Tibial nerve (tissue), 4 donors: ENCODE results near the gene KANK2. TPM values are rescaled to one million over a fixed set of nuclear protein-coding genes. Genes with fewer than 3 reads are reported as not detected.

Source experiments
- DNase-seq, 2 donors: peaks; one replicate each; pipeline ENCODE4 v3.0.0-alpha.2; 2019; ENCODE audit warnings: low spot score in 2 of 2
- H3K27ac ChIP-seq, 4 donors: fragments of 200-600 bp; sonication (generic) in 3 of 4; one replicate each; pipeline ENCODE4 v1.5.1; 2017 to 2019; ENCODE audit warnings: mild to moderate bottlenecking in 1 of 4
- H3K27me3 ChIP-seq, 2 donors: fragments of 200-600 bp; sonication (generic) in 1 of 2; one replicate each; pipeline versions ENCODE4 v1.5.1 to v1.6.0; 2017 to 2019
- H3K36me3 ChIP-seq, 3 donors: fragments of 200-600 bp; sonication (generic); one replicate each; pipeline ENCODE4 v1.5.1; 2018 to 2019
- H3K4me1 ChIP-seq, 4 donors: fragments of 200-600 bp; sonication (generic) in 3 of 4; one replicate each; pipeline ENCODE4 v1.5.1; 2017 to 2019
- H3K4me3 ChIP-seq, 4 donors: fragments of 200-600 bp; sonication (generic) in 3 of 4; one replicate each; pipeline ENCODE4 v1.5.1; 2017 to 2019; ENCODE audit warnings: mild to moderate bottlenecking in 1 of 4, moderate library complexity in 1 of 4
- H3K9me3 ChIP-seq, 4 donors: fragments of 200-600 bp; sonication (generic) in 3 of 4; one replicate each; pipeline ENCODE4 v1.5.1; 2017 to 2019
- CTCF ChIP-seq, 5 experiments: fragments of 200-600 bp in 3 of 5; fragments of 450-650 bp in 2 of 5; sonication (generic) in 3 of 5; IDR thresholded peaks; one replicate each; pipeline ENCODE4 v1.5.1; 2016 to 2019; ENCODE audit warnings: antibody characterized with exemption in 5 of 5, mild to moderate bottlenecking in 3 of 5, moderate library complexity in 2 of 5
- EP300 ChIP-seq, 2 donors: sonication (generic); formaldehyde crosslinking; IDR thresholded peaks; one replicate each; pipeline ENCODE4 v1.6.1; 2017; ENCODE audit warnings: antibody characterized with exemption in 2 of 2, mild to moderate bottlenecking in 1 of 2
- POLR2A ChIP-seq, 2 donors: fragments of 450-650 bp; IDR thresholded peaks; one replicate each; pipeline ENCODE4 v1.6.1; 2017; ENCODE audit warnings: antibody characterized with exemption in 2 of 2, mild to moderate bottlenecking in 2 of 2, moderate library complexity in 2 of 2
- WGBS, 2 donors: methylation state at CpG; one replicate each; pipeline ENCODE4 v1.1.5; 2018; 5-methylcytosine and 5-hydroxymethylcytosine counted together
- total RNA-seq, 4 donors: library from RNA; depleted of rRNA; stranded (reverse); fragments of >200 nt; gene quantifications; one replicate each; pipeline ENCODE4 v1.1.0, GENCODE V29; 2016

KANK2 gene
- total RNA-seq, 4 donors from 2014 or later: 355 to 752 (median 582) TPM

- Histone ChIP-seq H3K36me3 (peaks cover 0 to 6% (median 0%) of the 10 kb centered on the region in 3 donors), H3K9me3 (peaks cover 0 to 14% (median 2%) of the 10 kb centered on the region in 4 donors), H3K4me1 (peaks cover 0 to 64% (median 19%) of the 10 kb centered on the region in 4 donors), H3K27me3 (no peaks in the 10 kb centered on the region), H3K27ac (peak overlapping the region in 2 of 4 donors; percentile 63 to 65), H3K4me3 (no peak overlapping the region)
- peak in 1 of 2 donors; percentile 50 for DNase-seq
- WGBS, 2 donors: 54 to 56% methylated on average over 16 of the region's 16 CpGs
- TF ChIP-seq POLR2A (IDR thresholded peaks at IDR 0.05) (no peak), EP300 (IDR thresholded peaks at IDR 0.05) (peak in 1 of 2 donors; percentile 45)
Observed at GRCh38 chr19:11159598-11160439, 37.5 kb downstream of the KANK2 start.

GRCh38 chr19:11155373-11156120 is 41.8 kb downstream of the KANK2 start, which contains the start of gene SPC24:
Gene SPC24, minus strand, starts transcription at chr19:11155782. Its CDS starts 6 bp downstream, at chr19:11155776.
- peak; percentile 79 to 84 for DNase-seq
- peak within 1 kb of the TSS; percentile 29 to 59 (median 55) for H3K4me3 ChIP-seq
- H3K4me1 ChIP-seq: peaks cover 0 to 77% (median 11%) of the 10 kb centered on the region in 4 donors
- H3K27me3 ChIP-seq: no peaks in the 10 kb centered on the region
- no peaks in the 10 kb centered on the region for H3K36me3 ChIP-seq
- peaks cover 0 to 6% (median 1%) of the 10 kb centered on the region in 4 donors for H3K9me3 ChIP-seq
- TF ChIP-seq EP300 (IDR thresholded peaks at IDR 0.05) (peak; percentile 78 to 81), CTCF (IDR thresholded peaks at IDR 0.05) (peak in 1 of 5 experiments; percentile 13), POLR2A (IDR thresholded peaks at IDR 0.05) (peak in 1 of 2 donors; percentile 65)
- H3K27ac ChIP-seq: peak within 1 kb of the TSS; percentile 46 to 80 (median 74)
- WGBS, 2 donors: 1% methylated on average over 37 to 47 of the region's 50 CpGs

GRCh38 chr19:11154683-11155047 is 42.7 kb downstream of the KANK2 start:
- H3K4me1 ChIP-seq: peaks cover 0 to 70% (median 11%) of the 10 kb centered on the region in 4 donors

GRCh38 chr19:11152318-11153062 is 44.9 kb downstream of the KANK2 start:
- H3K36me3 ChIP-seq: no peaks in the 10 kb centered on the region
- H3K4me1 ChIP-seq: peaks cover 0 to 60% (median 11%) of the 10 kb centered on the region in 4 donors
- peak; percentile 58 to 77 for DNase-seq
- H3K27me3 ChIP-seq: no peaks in the 10 kb centered on the region
- WGBS, 2 donors: 52 to 59% methylated on average over 10 to 11 of the region's 11 CpGs
- no peaks in the 10 kb centered on the region for H3K9me3 ChIP-seq
- peak overlapping the region; percentile 59 to 87 (median 76) for H3K27ac ChIP-seq
- H3K4me3 ChIP-seq: no peak overlapping the region
- TF ChIP-seq CTCF (IDR thresholded peaks at IDR 0.05) (no peak), EP300 (IDR thresholded peaks at IDR 0.05) (peak in 1 of 2 donors; percentile 87), POLR2A (IDR thresholded peaks at IDR 0.05) (peak in 1 of 2 donors; percentile 9)

More at GRCh38 chr19:11154683-11155047, 42.7 kb downstream of the KANK2 start:
- H3K36me3 ChIP-seq: no peaks in the 10 kb centered on the region
- TF ChIP-seq EP300 (IDR thresholded peaks at IDR 0.05): no peak
- TF ChIP-seq POLR2A (IDR thresholded peaks at IDR 0.05): no peak
- TF ChIP-seq CTCF (IDR thresholded peaks at IDR 0.05): no peak
- peak overlapping the region in 1 of 4 donors; percentile 24 for H3K27ac ChIP-seq
- no peaks in the 10 kb centered on the region for H3K9me3 ChIP-seq
- WGBS, 2 donors: 49% methylated on average over 6 of the region's 6 CpGs
- no peaks in the 10 kb centered on the region for H3K27me3 ChIP-seq
- DNase-seq: no peak
- H3K4me3 ChIP-seq: no peak overlapping the region

DNA sequence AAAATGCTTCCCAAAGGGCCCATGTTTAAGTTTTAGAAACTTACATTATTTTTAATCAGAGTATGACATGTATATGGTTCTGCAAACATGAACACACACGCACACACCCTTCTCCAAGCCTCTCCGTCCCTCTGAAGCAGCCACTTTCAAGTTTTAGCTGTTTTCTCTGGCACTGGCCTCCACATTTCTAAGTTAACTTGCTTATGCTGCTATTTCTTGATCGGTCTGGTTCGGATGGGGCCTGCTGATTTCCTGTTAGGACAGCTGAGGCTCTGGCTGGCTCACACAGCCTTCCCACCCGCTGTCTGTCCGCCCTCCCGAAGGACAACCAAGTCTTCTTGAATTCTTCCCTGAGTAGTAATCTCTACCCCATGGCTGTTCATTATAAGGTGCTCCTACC is 46.2 kb downstream of the KANK2 start:
- peak in 1 of 2 donors; percentile 59 for DNase-seq
- TF ChIP-seq POLR2A (IDR thresholded peaks at IDR 0.05): no peak
- TF ChIP-seq EP300 (IDR thresholded peaks at IDR 0.05): peak in 1 of 2 donors; percentile 49
- Histone ChIP-seq H3K9me3 (no peaks in the 10 kb centered on the region), H3K36me3 (no peaks in the 10 kb centered on the region), H3K4me3 (no peak overlapping the region), H3K27ac (peak overlapping the region; percentile 36 to 87 (median 71)), H3K27me3 (no peaks in the 10 kb centered on the region), H3K4me1 (peaks cover 0 to 53% (median 9%) of the 10 kb centered on the region in 4 donors)
- WGBS, 2 donors: 36 to 50% methylated on average over 7 of the region's 7 CpGs
